Parathyroid adenoma (tissue), 2 donors: ENCODE results near the gene SERPINA3.

Source experiments
- H2AFZ ChIP-seq: fragments of 300-600 bp; sonication (generic); one replicate; pipeline ENCODE4 v1.7.0; 2017; ENCODE audit warnings: antibody characterized with exemption, mild to moderate bottlenecking
- H3K27ac ChIP-seq: fragments of 300-600 bp; sonication (generic); one replicate; pipeline ENCODE4 v1.7.0; 2017
- H3K27me3 ChIP-seq: fragments of 300-600 bp; sonication (generic); one replicate; pipeline ENCODE4 v1.7.0; 2017; ENCODE audit warnings: low read length; ENCODE audit not compliant: control insufficient read depth, insufficient read depth
- H3K36me3 ChIP-seq: fragments of 300-600 bp; sonication (generic); one replicate; pipeline ENCODE4 v1.7.0; 2017; ENCODE audit warnings: low read length; ENCODE audit not compliant: control insufficient read depth, insufficient read depth
- H3K4me1 ChIP-seq: fragments of 300-600 bp; sonication (generic); one replicate; pipeline ENCODE4 v1.7.0; 2017; ENCODE audit warnings: control low read depth
- H3K4me2 ChIP-seq: fragments of 300-600 bp; sonication (generic); one replicate; pipeline ENCODE4 v1.7.0; 2017; ENCODE audit warnings: low read length
- H3K4me3 ChIP-seq: fragments of 300-600 bp; sonication (generic); one replicate; pipeline ENCODE4 v1.7.0; 2017; ENCODE audit warnings: low read depth, low read length
- H3K79me2 ChIP-seq: fragments of 300-600 bp; sonication (generic); one replicate; pipeline ENCODE4 v1.7.0; 2017; ENCODE audit warnings: control low read depth
- H3K9ac ChIP-seq: fragments of 300-600 bp; sonication (generic); one replicate; pipeline ENCODE4 v1.7.0; 2017; ENCODE audit warnings: mild to moderate bottlenecking
- H3K9me3 ChIP-seq: fragments of 300-600 bp; sonication (generic); one replicate; pipeline ENCODE4 v1.7.0; 2017; ENCODE audit warnings: low read length; ENCODE audit not compliant: control insufficient read depth
- TF ChIP-seq, protein P1 (sequence below): fragments of 300-600 bp; sonication (generic); IDR thresholded peaks from one replicate; pipeline ENCODE4 v1.7.0; 2017; ENCODE audit warnings: antibody characterized with exemption, mild to moderate bottlenecking
- donor health status: primary hyperparathyroidism.

SERPINA3 gene

DNA sequence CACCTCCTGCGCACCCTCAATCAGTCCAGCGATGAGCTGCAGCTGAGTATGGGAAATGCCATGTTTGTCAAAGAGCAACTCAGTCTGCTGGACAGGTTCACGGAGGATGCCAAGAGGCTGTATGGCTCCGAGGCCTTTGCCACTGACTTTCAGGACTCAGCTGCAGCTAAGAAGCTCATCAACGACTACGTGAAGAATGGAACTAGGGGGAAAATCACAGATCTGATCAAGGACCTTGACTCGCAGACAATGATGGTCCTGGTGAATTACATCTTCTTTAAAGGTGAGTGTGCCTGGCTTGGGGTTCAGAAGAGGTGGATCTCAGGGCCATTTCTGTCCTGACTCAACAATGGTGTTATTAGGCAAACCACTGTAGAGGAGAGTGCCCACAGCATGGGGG, 2.6 kb downstream of the SERPINA3 start:
- no peaks in the 10 kb centered on the region for H3K4me1 ChIP-seq
- H3K9ac ChIP-seq: no peak overlapping the region
- no peak overlapping the region for H3K27ac ChIP-seq
- no peak overlapping the region for H2AFZ ChIP-seq
- H3K27me3 ChIP-seq: no peaks in the 10 kb centered on the region
- TF ChIP-seq, protein P1, sequence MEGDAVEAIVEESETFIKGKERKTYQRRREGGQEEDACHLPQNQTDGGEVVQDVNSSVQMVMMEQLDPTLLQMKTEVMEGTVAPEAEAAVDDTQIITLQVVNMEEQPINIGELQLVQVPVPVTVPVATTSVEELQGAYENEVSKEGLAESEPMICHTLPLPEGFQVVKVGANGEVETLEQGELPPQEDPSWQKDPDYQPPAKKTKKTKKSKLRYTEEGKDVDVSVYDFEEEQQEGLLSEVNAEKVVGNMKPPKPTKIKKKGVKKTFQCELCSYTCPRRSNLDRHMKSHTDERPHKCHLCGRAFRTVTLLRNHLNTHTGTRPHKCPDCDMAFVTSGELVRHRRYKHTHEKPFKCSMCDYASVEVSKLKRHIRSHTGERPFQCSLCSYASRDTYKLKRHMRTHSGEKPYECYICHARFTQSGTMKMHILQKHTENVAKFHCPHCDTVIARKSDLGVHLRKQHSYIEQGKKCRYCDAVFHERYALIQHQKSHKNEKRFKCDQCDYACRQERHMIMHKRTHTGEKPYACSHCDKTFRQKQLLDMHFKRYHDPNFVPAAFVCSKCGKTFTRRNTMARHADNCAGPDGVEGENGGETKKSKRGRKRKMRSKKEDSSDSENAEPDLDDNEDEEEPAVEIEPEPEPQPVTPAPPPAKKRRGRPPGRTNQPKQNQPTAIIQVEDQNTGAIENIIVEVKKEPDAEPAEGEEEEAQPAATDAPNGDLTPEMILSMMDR: no peak
- no peaks in the 10 kb centered on the region for H3K36me3 ChIP-seq
- H3K9me3 ChIP-seq: no peaks in the 10 kb centered on the region
- no peaks in the 10 kb centered on the region for H3K79me2 ChIP-seq
- no peak overlapping the region for H3K4me2 ChIP-seq
- H3K4me3 ChIP-seq: no peak overlapping the region

DNA sequence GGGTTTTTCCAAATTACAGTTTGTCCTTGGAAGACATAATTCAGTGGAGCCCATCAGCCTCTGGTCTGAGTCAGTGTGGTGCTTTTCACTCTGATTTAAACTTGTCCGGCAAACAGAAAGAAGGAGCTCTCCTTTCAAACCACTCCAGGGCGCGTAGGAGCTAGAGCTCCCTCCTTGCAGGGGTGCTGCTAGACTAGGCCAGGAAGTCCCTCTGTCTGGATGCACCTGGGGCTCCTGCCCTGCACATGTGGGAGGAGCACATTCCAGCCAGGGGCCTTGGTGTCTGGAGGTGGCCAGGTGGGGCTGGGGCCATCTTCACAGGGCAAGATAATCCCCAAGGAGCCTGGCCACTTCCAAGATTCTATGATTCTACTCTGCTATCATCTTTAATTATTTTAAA, 3.1 kb downstream of the SERPINA3 start:
- no peak overlapping the region for H3K9ac ChIP-seq

DNA sequence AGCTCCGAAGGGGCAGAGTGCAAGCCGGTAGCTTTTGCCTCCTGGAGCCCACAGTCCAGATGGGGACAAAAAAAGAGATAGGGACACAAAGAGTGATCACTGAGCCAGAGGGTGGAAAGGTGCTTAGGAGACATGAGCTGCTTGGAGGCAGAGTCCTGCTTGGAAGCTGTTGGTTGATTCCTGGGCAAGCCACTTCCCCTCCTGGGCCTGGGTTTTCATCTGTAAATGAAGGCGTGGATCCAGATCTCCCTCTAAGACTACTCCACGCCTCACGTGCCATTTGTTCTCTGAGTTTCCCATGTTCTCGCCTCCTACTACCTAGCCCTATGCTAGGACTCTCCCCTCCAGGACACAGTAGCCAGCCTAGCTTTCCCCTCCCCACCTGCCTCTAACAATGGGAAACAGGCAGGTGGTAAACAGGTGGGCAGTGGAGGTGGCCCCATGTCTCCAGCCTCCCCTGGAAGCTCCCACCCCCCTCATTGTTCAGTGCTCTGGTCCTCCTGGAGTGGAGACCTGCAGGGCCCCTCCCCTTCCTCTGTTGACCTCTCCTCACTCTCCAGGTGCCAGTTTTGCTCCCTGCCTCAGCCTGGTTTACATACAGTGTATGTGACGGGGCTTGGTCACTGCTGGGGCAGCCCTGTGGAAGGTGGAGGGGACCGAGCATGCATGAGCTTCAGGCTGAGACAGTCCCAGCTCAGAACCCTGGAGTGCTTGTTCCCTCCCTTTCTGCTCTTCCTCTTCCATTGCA, 3.8 kb downstream of the SERPINA3 start:
- no peaks in the 10 kb centered on the region for H3K79me2 ChIP-seq
- no peak overlapping the region for H3K4me2 ChIP-seq
- no peak overlapping the region for H3K27ac ChIP-seq
- no peaks in the 10 kb centered on the region for H3K4me1 ChIP-seq
- no peak overlapping the region for H3K4me3 ChIP-seq
- H3K9me3 ChIP-seq: no peaks in the 10 kb centered on the region
- TF ChIP-seq, protein P1: no peak
- no peak overlapping the region for H3K9ac ChIP-seq
- H3K36me3 ChIP-seq: no peaks in the 10 kb centered on the region
- H3K27me3 ChIP-seq: no peaks in the 10 kb centered on the region
- H2AFZ ChIP-seq: no peak overlapping the region

More for the DNA sequence above, 3.1 kb downstream of the SERPINA3 start:
- Histone ChIP-seq H3K36me3 (no peaks in the 10 kb centered on the region), H3K4me1 (no peaks in the 10 kb centered on the region), H3K9me3 (no peaks in the 10 kb centered on the region), H2AFZ (no peak overlapping the region), H3K27me3 (no peaks in the 10 kb centered on the region), H3K4me2 (no peak overlapping the region), H3K27ac (no peak overlapping the region), H3K79me2 (no peaks in the 10 kb centered on the region), H3K4me3 (no peak overlapping the region)
- TF ChIP-seq, protein P1: no peak

DNA sequence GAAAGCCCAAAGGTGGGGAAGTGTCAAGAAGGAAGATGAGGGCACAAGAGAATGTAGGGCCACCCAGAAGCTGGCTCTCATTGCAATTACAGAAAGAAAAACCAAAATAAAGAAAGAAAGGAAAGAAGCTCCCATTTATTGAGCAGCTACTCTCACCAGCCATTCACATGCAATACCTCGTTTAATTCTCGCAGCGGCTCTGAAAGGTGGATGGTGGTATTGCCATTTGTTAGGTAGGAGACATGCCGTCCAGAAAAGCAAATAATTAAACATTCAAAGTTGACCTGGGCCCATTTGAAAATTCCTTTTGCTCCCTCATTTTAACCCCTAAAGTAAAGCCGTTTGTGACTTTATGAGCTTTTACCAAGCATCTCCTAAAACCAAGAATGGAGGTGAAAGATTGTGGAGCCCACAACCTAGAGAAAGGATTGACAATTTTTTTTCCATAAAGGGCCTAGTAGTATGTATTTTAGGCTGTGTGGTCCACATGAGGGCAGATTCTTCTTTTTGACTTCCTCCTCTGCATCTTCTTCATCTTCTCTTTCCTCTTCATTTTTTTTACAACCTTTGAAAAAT, 5.3 kb downstream of the SERPINA3 start:
- Histone ChIP-seq H2AFZ (no peak overlapping the region), H3K36me3 (no peaks in the 10 kb centered on the region), H3K9me3 (no peaks in the 10 kb centered on the region), H3K4me2 (no peak overlapping the region), H3K4me3 (no peak overlapping the region), H3K4me1 (no peaks in the 10 kb centered on the region), H3K79me2 (no peaks in the 10 kb centered on the region), H3K27ac (no peak overlapping the region), H3K9ac (no peak overlapping the region), H3K27me3 (no peaks in the 10 kb centered on the region)
- TF ChIP-seq, protein P1: no peak
